WTC11 (cell line): ENCODE results near the gene ITGA6. TPM values are rescaled to one million over a fixed set of nuclear protein-coding genes. Genes with fewer than 3 reads are reported as not detected.

Source experiments
- ATAC-seq: fragments of 200-7000 bp; cut with Tn5 transposase; 2 replicates; pipeline ENCODE4 v1.10.0; 2021; ENCODE audit warnings: mild to moderate bottlenecking, moderate library complexity
- CTCF ChIA-PET: fragments of 300-600 bp; sonication (Branson Sonifier 250); formaldehyde crosslinking; loops from one replicate; lab custom pipeline; 2021; ENCODE audit warnings: antibody characterized with exemption; lab: Charles Lee
- POLR2A ChIA-PET: fragments of 350-600 bp; sonication (Branson Sonifier 250); formaldehyde crosslinking; loops from one replicate; lab custom pipeline; 2021; ENCODE audit warnings: antibody characterized with exemption; lab: Charles Lee
- DNase-seq: peaks from one replicate; pipeline ENCODE4 v3.0.0; 2021; ENCODE audit warnings: low spot score
- H3K27ac Mint-ChIP-seq: 2 replicates; pipeline ENCODE4 v1.8.0; 2021; ENCODE audit warnings: mixed read lengths
- H3K27me3 Mint-ChIP-seq: 2 replicates; pipeline ENCODE4 v1.8.0; 2021; ENCODE audit warnings: low read depth, mild to moderate bottlenecking, moderate library complexity, mixed read lengths
- H3K36me3 Mint-ChIP-seq: 2 replicates; pipeline ENCODE4 v1.8.0; 2021; ENCODE audit warnings: mixed read lengths
- H3K4me1 Mint-ChIP-seq: 2 replicates; pipeline ENCODE4 v1.8.0; 2022; ENCODE audit warnings: mixed read lengths
- H3K4me3 Mint-ChIP-seq: 2 replicates; pipeline ENCODE4 v1.8.0; 2021; ENCODE audit warnings: mild to moderate bottlenecking, moderate library complexity, mixed read lengths
- H3K9me3 Mint-ChIP-seq: 2 replicates; pipeline ENCODE4 v1.8.0; 2021; ENCODE audit warnings: mixed read lengths
- ATF1 ChIP-seq: sonication (generic); formaldehyde crosslinking; IDR thresholded peaks from 2 replicates; pipeline ENCODE4 v1.8.1; 2023; ENCODE audit warnings: mild to moderate bottlenecking, moderate library complexity, missing genetic modification reagents
- ESRRA ChIP-seq: sonication (generic); formaldehyde crosslinking; IDR thresholded peaks from 2 replicates; pipeline ENCODE4 v1.8.1; 2022; ENCODE audit warnings: mild to moderate bottlenecking, missing genetic modification reagents, borderline replicate concordance
- FOXK1 ChIP-seq: sonication (generic); formaldehyde crosslinking; IDR thresholded peaks from 2 replicates; pipeline ENCODE4 v1.8.0; 2022; ENCODE audit warnings: mild to moderate bottlenecking, moderate library complexity, missing genetic modification reagents
- GABPB1 ChIP-seq: sonication (generic); formaldehyde crosslinking; IDR thresholded peaks from 2 replicates; pipeline ENCODE4 v1.8.1; 2023; ENCODE audit warnings: mild to moderate bottlenecking, missing genetic modification reagents
- MXD4 ChIP-seq: fragments of 250-450 bp; sonication (Bioruptor Pico); IDR thresholded peaks from 2 replicates; pipeline ENCODE4 v1.8.0; 2021; ENCODE audit warnings: mild to moderate bottlenecking, moderate library complexity, borderline replicate concordance
- TEAD4 ChIP-seq: sonication (generic); formaldehyde crosslinking; IDR thresholded peaks from 2 replicates; pipeline ENCODE4 v1.8.0; 2022; ENCODE audit warnings: mild to moderate bottlenecking, missing genetic modification reagents
- ZNF121 ChIP-seq: sonication (generic); formaldehyde crosslinking; IDR thresholded peaks from 2 replicates; pipeline ENCODE4 v1.8.0; 2023; ENCODE audit warnings: missing genetic modification reagents
- ZNF396 ChIP-seq: fragments of 250-450 bp; sonication (Bioruptor Pico); IDR thresholded peaks from 2 replicates; pipeline ENCODE4 v1.8.0; 2021; ENCODE audit warnings: mild to moderate bottlenecking, moderate library complexity, borderline replicate concordance
- ZNF416 ChIP-seq: fragments of 250-450 bp; sonication (Bioruptor Pico); IDR thresholded peaks from 2 replicates; pipeline ENCODE4 v1.9.0; 2021; ENCODE audit warnings: mild to moderate bottlenecking, inconsistent platforms
- ZNF671 ChIP-seq: fragments of 250-450 bp; sonication (Bioruptor Pico); IDR thresholded peaks from 2 replicates; pipeline ENCODE4 v1.8.0; 2021; ENCODE audit warnings: mild to moderate bottlenecking
- total RNA-seq: library from RNA; stranded (reverse); gene quantifications from 3 replicates; pipeline ENCODE4 v1.2.3, GENCODE V29; 2021
- TF ChIP-seq, protein P1 (sequence below): sonication (generic); formaldehyde crosslinking; IDR thresholded peaks from 2 replicates; pipeline ENCODE4 v1.8.0; 2022; ENCODE audit warnings: mild to moderate bottlenecking, missing genetic modification reagents
- TF ChIP-seq, protein P2 (sequence below): sonication (generic); formaldehyde crosslinking; IDR thresholded peaks from 2 replicates; pipeline ENCODE4 v1.8.0; 2023; ENCODE audit warnings: mild to moderate bottlenecking, missing genetic modification reagents
- TF ChIP-seq, protein P3 (sequence below): fragments of 250-450 bp; sonication (Bioruptor Pico); IDR thresholded peaks from 2 replicates; pipeline ENCODE4 v1.9.0; 2021; ENCODE audit warnings: mild to moderate bottlenecking, borderline replicate concordance
- TF ChIP-seq, protein P4 (sequence below): sonication (generic); formaldehyde crosslinking; IDR thresholded peaks from 2 replicates; pipeline ENCODE4 v1.8.0; 2023; ENCODE audit warnings: missing genetic modification reagents
- TF ChIP-seq, protein P5 (sequence below): sonication (generic); formaldehyde crosslinking; IDR thresholded peaks from 2 replicates; pipeline ENCODE4 v1.8.0; 2022; ENCODE audit warnings: mild to moderate bottlenecking, missing genetic modification reagents
- TF ChIP-seq, protein P6 (sequence below): sonication (generic); formaldehyde crosslinking; IDR thresholded peaks from 2 replicates; pipeline ENCODE4 v1.8.1; 2023; ENCODE audit warnings: mild to moderate bottlenecking, missing genetic modification reagents

The ITGA6 gene
- total RNA-seq, 1 experiment from 2014 or later = 83.6 TPM

DNA sequence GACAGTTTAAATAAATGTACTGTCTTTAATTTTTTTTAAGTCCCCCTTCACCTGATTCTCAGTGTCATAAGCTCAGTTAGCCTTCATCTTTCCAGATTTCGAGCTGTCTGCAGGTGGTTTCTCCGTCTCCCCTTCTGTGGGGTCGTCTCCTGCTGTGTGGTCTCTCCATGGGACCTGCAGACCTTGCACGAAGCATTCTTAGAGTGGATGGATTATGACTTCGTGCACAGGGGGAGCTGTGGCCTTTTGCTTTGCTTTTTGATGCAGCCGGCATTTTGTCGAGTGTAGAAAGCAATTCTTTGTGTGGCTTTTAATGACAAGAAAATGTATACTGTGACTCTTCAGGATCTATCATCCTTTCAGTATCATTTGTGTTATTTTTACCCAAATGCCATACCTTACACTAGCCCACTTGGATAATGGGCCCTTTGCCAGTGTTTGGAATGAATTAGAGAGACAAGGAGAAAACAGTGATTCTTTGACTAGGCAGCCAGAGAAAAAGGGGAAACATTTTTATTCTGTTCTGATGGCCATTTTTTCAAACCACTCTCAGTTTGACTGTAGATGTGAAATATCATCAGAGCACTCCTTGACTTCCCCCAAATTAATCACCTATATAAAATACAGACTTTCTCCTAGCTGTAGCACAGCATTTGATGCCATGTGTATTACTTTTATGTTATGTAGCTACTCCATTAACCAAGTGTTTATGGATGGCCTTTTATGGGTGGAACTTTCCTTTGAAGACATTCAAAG, 54.3 kb downstream of the ITGA6 start (continued):
- TF ChIP-seq, protein P1, sequence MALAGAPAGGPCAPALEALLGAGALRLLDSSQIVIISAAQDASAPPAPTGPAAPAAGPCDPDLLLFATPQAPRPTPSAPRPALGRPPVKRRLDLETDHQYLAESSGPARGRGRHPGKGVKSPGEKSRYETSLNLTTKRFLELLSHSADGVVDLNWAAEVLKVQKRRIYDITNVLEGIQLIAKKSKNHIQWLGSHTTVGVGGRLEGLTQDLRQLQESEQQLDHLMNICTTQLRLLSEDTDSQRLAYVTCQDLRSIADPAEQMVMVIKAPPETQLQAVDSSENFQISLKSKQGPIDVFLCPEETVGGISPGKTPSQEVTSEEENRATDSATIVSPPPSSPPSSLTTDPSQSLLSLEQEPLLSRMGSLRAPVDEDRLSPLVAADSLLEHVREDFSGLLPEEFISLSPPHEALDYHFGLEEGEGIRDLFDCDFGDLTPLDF (CRISPR knock-in tag) = no peak
- no peak for TF ChIP-seq FOXK1 (CRISPR knock-in tag)

DNA sequence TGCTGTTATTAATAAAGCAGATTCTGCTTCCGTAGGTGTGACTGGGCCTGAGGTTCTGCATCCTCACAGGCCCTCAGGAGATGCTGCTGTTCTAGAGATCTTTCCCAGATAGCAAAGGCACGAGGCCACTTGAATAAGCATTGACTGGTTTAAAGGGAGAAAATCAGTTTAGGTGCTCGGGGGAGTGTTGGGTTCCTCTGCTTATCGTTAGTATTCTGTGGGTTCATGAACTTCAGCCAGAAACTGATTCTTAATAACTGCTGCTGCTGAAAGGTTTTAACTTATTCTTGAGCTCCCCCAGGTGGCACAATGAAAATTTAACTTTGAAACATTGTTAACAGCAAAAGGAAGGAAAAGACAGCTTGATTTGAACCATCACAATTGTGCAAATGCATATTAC, 56.9 kb downstream of the ITGA6 start:
- Mint-ChIP-seq H3K9me3 (no peaks in the 10 kb centered on the region), H3K27me3 (no peaks in the 10 kb centered on the region), H3K27ac (no peak overlapping the region), H3K36me3 (peaks cover 59% of the 10 kb centered on the region), H3K4me3 (no peak overlapping the region), H3K4me1 (0 out of 2 replicates have a peak, but pooled peaks cover 3% of the 10 kb centered on the region)
- CTCF ChIA-PET = interaction anchor here (0.8 to 5.2 kb wide), 8 partner anchors 13 to 357 kb away, joined by 3 to 34 read pairs (median 10); partner anchors contain the start of gene ITGA6
- no peak for DNase-seq
- ATAC-seq = no peak
- TF ChIP-seq, protein P2, sequence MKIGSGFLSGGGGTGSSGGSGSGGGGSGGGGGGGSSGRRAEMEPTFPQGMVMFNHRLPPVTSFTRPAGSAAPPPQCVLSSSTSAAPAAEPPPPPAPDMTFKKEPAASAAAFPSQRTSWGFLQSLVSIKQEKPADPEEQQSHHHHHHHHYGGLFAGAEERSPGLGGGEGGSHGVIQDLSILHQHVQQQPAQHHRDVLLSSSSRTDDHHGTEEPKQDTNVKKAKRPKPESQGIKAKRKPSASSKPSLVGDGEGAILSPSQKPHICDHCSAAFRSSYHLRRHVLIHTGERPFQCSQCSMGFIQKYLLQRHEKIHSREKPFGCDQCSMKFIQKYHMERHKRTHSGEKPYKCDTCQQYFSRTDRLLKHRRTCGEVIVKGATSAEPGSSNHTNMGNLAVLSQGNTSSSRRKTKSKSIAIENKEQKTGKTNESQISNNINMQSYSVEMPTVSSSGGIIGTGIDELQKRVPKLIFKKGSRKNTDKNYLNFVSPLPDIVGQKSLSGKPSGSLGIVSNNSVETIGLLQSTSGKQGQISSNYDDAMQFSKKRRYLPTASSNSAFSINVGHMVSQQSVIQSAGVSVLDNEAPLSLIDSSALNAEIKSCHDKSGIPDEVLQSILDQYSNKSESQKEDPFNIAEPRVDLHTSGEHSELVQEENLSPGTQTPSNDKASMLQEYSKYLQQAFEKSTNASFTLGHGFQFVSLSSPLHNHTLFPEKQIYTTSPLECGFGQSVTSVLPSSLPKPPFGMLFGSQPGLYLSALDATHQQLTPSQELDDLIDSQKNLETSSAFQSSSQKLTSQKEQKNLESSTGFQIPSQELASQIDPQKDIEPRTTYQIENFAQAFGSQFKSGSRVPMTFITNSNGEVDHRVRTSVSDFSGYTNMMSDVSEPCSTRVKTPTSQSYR = no peak
- TF ChIP-seq ZNF396 (no peak), TEAD4 (no peak), GABPB1 (no peak), ATF1 (CRISPR knock-in tag) (no peak), ESRRA (CRISPR knock-in tag) (no peak), MXD4 (CRISPR knock-in tag) (no peak), ZNF416 (CRISPR knock-in tag) (no peak)
- TF ChIP-seq, protein P3, sequence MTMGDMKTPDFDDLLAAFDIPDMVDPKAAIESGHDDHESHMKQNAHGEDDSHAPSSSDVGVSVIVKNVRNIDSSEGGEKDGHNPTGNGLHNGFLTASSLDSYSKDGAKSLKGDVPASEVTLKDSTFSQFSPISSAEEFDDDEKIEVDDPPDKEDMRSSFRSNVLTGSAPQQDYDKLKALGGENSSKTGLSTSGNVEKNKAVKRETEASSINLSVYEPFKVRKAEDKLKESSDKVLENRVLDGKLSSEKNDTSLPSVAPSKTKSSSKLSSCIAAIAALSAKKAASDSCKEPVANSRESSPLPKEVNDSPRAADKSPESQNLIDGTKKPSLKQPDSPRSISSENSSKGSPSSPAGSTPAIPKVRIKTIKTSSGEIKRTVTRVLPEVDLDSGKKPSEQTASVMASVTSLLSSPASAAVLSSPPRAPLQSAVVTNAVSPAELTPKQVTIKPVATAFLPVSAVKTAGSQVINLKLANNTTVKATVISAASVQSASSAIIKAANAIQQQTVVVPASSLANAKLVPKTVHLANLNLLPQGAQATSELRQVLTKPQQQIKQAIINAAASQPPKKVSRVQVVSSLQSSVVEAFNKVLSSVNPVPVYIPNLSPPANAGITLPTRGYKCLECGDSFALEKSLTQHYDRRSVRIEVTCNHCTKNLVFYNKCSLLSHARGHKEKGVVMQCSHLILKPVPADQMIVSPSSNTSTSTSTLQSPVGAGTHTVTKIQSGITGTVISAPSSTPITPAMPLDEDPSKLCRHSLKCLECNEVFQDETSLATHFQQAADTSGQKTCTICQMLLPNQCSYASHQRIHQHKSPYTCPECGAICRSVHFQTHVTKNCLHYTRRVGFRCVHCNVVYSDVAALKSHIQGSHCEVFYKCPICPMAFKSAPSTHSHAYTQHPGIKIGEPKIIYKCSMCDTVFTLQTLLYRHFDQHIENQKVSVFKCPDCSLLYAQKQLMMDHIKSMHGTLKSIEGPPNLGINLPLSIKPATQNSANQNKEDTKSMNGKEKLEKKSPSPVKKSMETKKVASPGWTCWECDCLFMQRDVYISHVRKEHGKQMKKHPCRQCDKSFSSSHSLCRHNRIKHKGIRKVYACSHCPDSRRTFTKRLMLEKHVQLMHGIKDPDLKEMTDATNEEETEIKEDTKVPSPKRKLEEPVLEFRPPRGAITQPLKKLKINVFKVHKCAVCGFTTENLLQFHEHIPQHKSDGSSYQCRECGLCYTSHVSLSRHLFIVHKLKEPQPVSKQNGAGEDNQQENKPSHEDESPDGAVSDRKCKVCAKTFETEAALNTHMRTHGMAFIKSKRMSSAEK (CRISPR knock-in tag) = no peak
- TF ChIP-seq, protein P4, sequence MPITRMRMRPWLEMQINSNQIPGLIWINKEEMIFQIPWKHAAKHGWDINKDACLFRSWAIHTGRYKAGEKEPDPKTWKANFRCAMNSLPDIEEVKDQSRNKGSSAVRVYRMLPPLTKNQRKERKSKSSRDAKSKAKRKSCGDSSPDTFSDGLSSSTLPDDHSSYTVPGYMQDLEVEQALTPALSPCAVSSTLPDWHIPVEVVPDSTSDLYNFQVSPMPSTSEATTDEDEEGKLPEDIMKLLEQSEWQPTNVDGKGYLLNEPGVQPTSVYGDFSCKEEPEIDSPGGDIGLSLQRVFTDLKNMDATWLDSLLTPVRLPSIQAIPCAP (CRISPR knock-in tag) = no peak
- POLR2A ChIA-PET = no interaction called here

DNA sequence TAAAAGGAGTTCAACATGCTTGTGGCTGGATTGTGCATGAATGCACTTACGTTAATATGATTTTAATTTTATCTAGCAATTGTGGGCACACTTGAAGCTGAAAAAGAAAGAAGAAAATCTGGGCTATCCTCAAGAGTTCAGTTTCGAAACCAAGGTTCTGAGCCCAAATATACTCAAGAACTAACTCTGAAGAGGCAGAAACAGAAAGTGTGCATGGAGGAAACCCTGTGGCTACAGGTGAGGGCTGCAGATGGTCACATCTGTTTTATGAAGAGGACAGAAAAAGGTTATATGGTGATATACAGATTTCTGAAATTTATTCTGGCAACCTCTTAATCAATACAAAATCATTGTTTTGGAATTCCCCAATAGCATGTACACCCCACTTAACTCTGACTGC, 57.3 kb downstream of the ITGA6 start:
- peaks cover 59% of the 10 kb centered on the region for H3K36me3 Mint-ChIP-seq
- H3K27me3 Mint-ChIP-seq = no peaks in the 10 kb centered on the region
- H3K4me1 Mint-ChIP-seq = 0 out of 2 replicates have a peak, but pooled peaks cover 3% of the 10 kb centered on the region
- CTCF ChIA-PET = interaction anchor here (0.8 to 5.2 kb wide), 8 partner anchors 13 to 358 kb away, joined by 3 to 34 read pairs (median 10); partner anchors contain the start of gene ITGA6
- no peak overlapping the region for H3K4me3 Mint-ChIP-seq
- H3K9me3 Mint-ChIP-seq = no peaks in the 10 kb centered on the region
- ATAC-seq (no peak), DNase-seq (no peak)
- H3K27ac Mint-ChIP-seq = no peak overlapping the region
- POLR2A ChIA-PET = no interaction called here
- TF ChIP-seq, protein P3 (CRISPR knock-in tag) = no peak
- TF ChIP-seq, protein P5, sequence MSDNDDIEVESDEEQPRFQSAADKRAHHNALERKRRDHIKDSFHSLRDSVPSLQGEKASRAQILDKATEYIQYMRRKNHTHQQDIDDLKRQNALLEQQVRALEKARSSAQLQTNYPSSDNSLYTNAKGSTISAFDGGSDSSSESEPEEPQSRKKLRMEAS (CRISPR knock-in tag) = no peak
- no peak for TF ChIP-seq ZNF416 (CRISPR knock-in tag)
- TF ChIP-seq ZNF121 (CRISPR knock-in tag) = no peak
- TF ChIP-seq ESRRA (CRISPR knock-in tag) = no peak
- TF ChIP-seq ZNF671 (CRISPR knock-in tag) = no peak
- TF ChIP-seq, protein P6, sequence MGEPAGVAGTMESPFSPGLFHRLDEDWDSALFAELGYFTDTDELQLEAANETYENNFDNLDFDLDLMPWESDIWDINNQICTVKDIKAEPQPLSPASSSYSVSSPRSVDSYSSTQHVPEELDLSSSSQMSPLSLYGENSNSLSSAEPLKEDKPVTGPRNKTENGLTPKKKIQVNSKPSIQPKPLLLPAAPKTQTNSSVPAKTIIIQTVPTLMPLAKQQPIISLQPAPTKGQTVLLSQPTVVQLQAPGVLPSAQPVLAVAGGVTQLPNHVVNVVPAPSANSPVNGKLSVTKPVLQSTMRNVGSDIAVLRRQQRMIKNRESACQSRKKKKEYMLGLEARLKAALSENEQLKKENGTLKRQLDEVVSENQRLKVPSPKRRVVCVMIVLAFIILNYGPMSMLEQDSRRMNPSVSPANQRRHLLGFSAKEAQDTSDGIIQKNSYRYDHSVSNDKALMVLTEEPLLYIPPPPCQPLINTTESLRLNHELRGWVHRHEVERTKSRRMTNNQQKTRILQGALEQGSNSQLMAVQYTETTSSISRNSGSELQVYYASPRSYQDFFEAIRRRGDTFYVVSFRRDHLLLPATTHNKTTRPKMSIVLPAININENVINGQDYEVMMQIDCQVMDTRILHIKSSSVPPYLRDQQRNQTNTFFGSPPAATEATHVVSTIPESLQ = no peak
